ENCODE data around the gene TMEM201. TPM values are rescaled to one million over a fixed set of nuclear protein-coding genes. Genes with fewer than 3 reads are reported as not detected.

The TMEM201 gene
- total and polyA plus RNA-seq, 9 of the 15 experiments (the other 6 are each of a cell fraction or from before 2014, with no cell fraction given): 0.42 to 51.3 (median 7.4) TPM

GRCh38 chr1:9651565-9652378 is 63.1 kb downstream of the TMEM201 start, which contains the start of gene PIK3CD (continued):
- TF ChIP-seq MGA (IDR thresholded peaks at IDR 0.05) (0 out of 2 replicates have a peak, but pooled peaks have one; percentile 31), RB1 (IDR thresholded peaks at IDR 0.05; ENCODE audit: low read depth) (peak; percentile 51; the same call in 1 of the 2 replicates), MTF1 (CRISPR knock-in tag; IDR thresholded peaks at IDR 0.05; ENCODE audit: borderline replicate concordance) (no peak), HMG20A (CRISPR knock-in tag; conservative IDR thresholded peaks at IDR 0.05) (no peak), CREB1 (IDR thresholded peaks at IDR 0.05) (no peak), CREB1 (CRISPR knock-in tag; IDR thresholded peaks at IDR 0.05) (no peak), ZNF384 (IDR thresholded peaks at IDR 0.05; ENCODE audit: low read depth, low read length) (no peak), RUNX1 (IDR thresholded peaks at IDR 0.05; ENCODE audit: low read depth) (no peak), SETDB1 (IDR thresholded peaks at IDR 0.05; ENCODE audit: low read length) (no peak), MEIS2 (IDR thresholded peaks at IDR 0.05; ENCODE audit: partially characterized antibody) (no peak), ZNF561 (CRISPR knock-in tag; conservative IDR thresholded peaks at IDR 0.05) (no peak)
- TF ChIP-seq, protein P1, sequence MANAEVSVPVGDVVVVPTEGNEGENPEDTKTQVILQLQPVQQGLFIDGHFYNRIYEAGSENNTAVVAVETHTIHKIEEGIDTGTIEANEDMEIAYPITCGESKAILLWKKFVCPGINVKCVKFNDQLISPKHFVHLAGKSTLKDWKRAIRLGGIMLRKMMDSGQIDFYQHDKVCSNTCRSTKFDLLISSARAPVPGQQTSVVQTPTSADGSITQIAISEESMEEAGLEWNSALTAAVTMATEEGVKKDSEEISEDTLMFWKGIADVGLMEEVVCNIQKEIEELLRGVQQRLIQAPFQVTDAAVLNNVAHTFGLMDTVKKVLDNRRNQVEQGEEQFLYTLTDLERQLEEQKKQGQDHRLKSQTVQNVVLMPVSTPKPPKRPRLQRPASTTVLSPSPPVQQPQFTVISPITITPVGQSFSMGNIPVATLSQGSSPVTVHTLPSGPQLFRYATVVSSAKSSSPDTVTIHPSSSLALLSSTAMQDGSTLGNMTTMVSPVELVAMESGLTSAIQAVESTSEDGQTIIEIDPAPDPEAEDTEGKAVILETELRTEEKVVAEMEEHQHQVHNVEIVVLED (CRISPR knock-in tag; IDR thresholded peaks at IDR 0.05): no peak
- TF ChIP-seq, protein P2, sequence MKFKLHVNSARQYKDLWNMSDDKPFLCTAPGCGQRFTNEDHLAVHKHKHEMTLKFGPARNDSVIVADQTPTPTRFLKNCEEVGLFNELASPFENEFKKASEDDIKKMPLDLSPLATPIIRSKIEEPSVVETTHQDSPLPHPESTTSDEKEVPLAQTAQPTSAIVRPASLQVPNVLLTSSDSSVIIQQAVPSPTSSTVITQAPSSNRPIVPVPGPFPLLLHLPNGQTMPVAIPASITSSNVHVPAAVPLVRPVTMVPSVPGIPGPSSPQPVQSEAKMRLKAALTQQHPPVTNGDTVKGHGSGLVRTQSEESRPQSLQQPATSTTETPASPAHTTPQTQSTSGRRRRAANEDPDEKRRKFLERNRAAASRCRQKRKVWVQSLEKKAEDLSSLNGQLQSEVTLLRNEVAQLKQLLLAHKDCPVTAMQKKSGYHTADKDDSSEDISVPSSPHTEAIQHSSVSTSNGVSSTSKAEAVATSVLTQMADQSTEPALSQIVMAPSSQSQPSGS (CRISPR knock-in tag; IDR thresholded peaks at IDR 0.05): no peak

Measured in K562 (cell line).